GM21737 (cell line): ENCODE measurements around the gene SPTBN2.
A peak's percentile ranks its signal among the peaks of the same experiment; 100 is the strongest.
"Not testable (repeated sequence)": the region's sequence is repeated elsewhere in the genome, so short reads cannot be mapped to it uniquely, and the experiment has no call there.

Experiments used
- ATAC-seq: cut with Tn5 transposase; IDR thresholded peaks from one replicate; pipeline ENCODE4 v1.9.1; 2021; ENCODE audit warnings: mild to moderate bottlenecking, moderate library complexity; ENCODE audit not compliant: unreplicated experiment

Gene SPTBN2

GRCh38 chr11:66646828-66647227 lies 82.2 kb downstream of the SPTBN2 start:
- ATAC-seq = no peak

GRCh38 chr11:66643745-66644437 lies 85.1 kb downstream of the SPTBN2 start:
- ATAC-seq = no peak

- ATAC-seq = no peak
These were observed 87.2 kb downstream of the SPTBN2 start for GRCh38 chr11:66641834-66642233.

GRCh38 chr11:66639814-66640340 lies 89.1 kb downstream of the SPTBN2 start:
- not testable (repeated sequence) for ATAC-seq

GRCh38 chr11:66639066-66639813 lies 89.8 kb downstream of the SPTBN2 start:
- no peak for ATAC-seq

GRCh38 chr11:66638177-66639065 lies 90.6 kb downstream of the SPTBN2 start, which contains the start of gene RBM4:
TSS of gene RBM4 (plus strand) at chr11:66638703. CDS start at chr11:66639712, 1,009 bp downstream.
- ATAC-seq = peak; percentile 95

- no peak for ATAC-seq
These were observed 91.3 kb downstream of the SPTBN2 start for GRCh38 chr11:66637557-66638176.

- no peak for ATAC-seq
These were observed 92.6 kb downstream of the SPTBN2 start for GRCh38 chr11:66636411-66636810.
